AG09319 (cell line): ENCODE data around the gene PDZD8.
"Not testable (repeated sequence)": the region's sequence is repeated elsewhere in the genome, so short reads cannot be mapped to it uniquely, and the experiment has no call there.

ENCODE experiments used
- DNase-seq: peaks from one replicate; pipeline ENCODE4 v3.0.0-alpha.2; 2010; ENCODE audit warnings: low read depth; ENCODE audit errors: extremely low read depth
- CTCF ChIP-seq: IDR thresholded peaks from 2 replicates; pipeline ENCODE4 v1.5.1; 2011; ENCODE audit warnings: low read depth, mild to moderate bottlenecking, inconsistent platforms, low read length, moderate library complexity

PDZD8 gene

GRCh38 chr10:117299435-117299834, 75.8 kb downstream of the PDZD8 start:
- DNase-seq: no peak

GRCh38 chr10:117298219-117298618, 77.0 kb downstream of the PDZD8 start:
- DNase-seq: no peak
- no peak for TF ChIP-seq CTCF

More at GRCh38 chr10:117299435-117299834, 75.8 kb downstream of the PDZD8 start:
- no peak for TF ChIP-seq CTCF

- no peak for TF ChIP-seq CTCF
- no peak for DNase-seq
These were observed 80.5 kb downstream of the PDZD8 start for GRCh38 chr10:117294735-117295134.

- TF ChIP-seq CTCF: no peak
- DNase-seq: no peak
These were observed 81.1 kb downstream of the PDZD8 start for GRCh38 chr10:117294039-117294645.

GRCh38 chr10:117290872-117291271, 84.4 kb downstream of the PDZD8 start:
- not testable (repeated sequence) for DNase-seq

- DNase-seq: no peak
- no peak for TF ChIP-seq CTCF
These were observed 90.3 kb downstream of the PDZD8 start for GRCh38 chr10:117284716-117285494.

GRCh38 chr10:117277675-117278074, 97.6 kb downstream of the PDZD8 start:
- no peak for DNase-seq
- no peak for TF ChIP-seq CTCF
